PFSK-1 (cell line): Measurements from ENCODE around the gene PCDHGB7.

Experiments
- FOXP2 ChIP-seq: optimal IDR thresholded peaks from 2 replicates; pipeline ENCODE3; 2011; ENCODE audit warnings: borderline replicate concordance, control low read depth, inconsistent platforms; ENCODE audit not compliant: insufficient read depth; ENCODE audit errors: extremely low read length, extremely low read depth
- POLR2AphosphoS5 ChIP-seq: IDR thresholded peaks from 2 replicates; pipeline ENCODE4 v1.6.1; 2012; ENCODE audit warnings: low read depth, mild to moderate bottlenecking, control low read depth, low read length, moderate library complexity
- SIN3A ChIP-seq: IDR thresholded peaks from 2 replicates; pipeline ENCODE4 v1.6.1; 2012; ENCODE audit warnings: mild to moderate bottlenecking, low read length, moderate library complexity, borderline replicate concordance; ENCODE audit not compliant: insufficient read depth
- TAF1 ChIP-seq: IDR thresholded peaks from 2 replicates; pipeline ENCODE4 v1.6.1; 2012; ENCODE audit warnings: low read length, control low read depth, borderline replicate concordance; ENCODE audit not compliant: insufficient read depth
- TF ChIP-seq, protein P1 (sequence below), 2 experiments: IDR thresholded peaks; 2 replicates each; pipeline versions ENCODE4 v1.6.1 to v1.8.0; 2011 to 2012; ENCODE audit warnings: low read depth in 2 of 2, low read length in 2 of 2, control low read depth in 1 of 2, inconsistent platforms in 1 of 2, mild to moderate bottlenecking in 1 of 2, moderate library complexity in 1 of 2; ENCODE audit not compliant: insufficient read depth in 1 of 2

DNA sequence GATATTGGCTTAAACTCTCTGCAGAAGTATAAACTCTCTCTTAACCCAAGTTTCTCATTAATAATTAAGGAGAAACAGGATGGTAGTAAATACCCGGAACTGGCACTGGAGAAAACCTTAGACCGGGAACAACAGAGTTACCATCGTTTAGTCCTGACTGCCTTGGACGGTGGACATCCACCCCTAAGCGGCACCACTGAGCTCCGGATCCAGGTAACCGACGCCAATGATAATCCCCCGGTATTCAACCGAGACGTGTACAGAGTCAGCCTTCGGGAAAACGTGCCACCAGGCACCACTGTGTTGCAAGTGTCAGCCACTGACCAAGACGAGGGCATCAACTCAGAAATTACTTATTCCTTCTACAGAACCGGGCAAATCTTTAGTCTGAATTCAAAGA lies 18.9 kb upstream of the PCDHGB7 start:
- TF ChIP-seq TAF1, result no peak
- TF ChIP-seq POLR2AphosphoS5, result no peak
- TF ChIP-seq, protein P1, sequence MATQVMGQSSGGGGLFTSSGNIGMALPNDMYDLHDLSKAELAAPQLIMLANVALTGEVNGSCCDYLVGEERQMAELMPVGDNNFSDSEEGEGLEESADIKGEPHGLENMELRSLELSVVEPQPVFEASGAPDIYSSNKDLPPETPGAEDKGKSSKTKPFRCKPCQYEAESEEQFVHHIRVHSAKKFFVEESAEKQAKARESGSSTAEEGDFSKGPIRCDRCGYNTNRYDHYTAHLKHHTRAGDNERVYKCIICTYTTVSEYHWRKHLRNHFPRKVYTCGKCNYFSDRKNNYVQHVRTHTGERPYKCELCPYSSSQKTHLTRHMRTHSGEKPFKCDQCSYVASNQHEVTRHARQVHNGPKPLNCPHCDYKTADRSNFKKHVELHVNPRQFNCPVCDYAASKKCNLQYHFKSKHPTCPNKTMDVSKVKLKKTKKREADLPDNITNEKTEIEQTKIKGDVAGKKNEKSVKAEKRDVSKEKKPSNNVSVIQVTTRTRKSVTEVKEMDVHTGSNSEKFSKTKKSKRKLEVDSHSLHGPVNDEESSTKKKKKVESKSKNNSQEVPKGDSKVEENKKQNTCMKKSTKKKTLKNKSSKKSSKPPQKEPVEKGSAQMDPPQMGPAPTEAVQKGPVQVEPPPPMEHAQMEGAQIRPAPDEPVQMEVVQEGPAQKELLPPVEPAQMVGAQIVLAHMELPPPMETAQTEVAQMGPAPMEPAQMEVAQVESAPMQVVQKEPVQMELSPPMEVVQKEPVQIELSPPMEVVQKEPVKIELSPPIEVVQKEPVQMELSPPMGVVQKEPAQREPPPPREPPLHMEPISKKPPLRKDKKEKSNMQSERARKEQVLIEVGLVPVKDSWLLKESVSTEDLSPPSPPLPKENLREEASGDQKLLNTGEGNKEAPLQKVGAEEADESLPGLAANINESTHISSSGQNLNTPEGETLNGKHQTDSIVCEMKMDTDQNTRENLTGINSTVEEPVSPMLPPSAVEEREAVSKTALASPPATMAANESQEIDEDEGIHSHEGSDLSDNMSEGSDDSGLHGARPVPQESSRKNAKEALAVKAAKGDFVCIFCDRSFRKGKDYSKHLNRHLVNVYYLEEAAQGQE (IDR thresholded peaks at IDR 0.05; ENCODE audit: insufficient read depth in 1 of 2, low read depth in 2 of 2, low read length in 2 of 2), result no peak
- TF ChIP-seq SIN3A, result no peak
- TF ChIP-seq FOXP2, result no peak
